GM18526 (cell line): ENCODE data around the gene ALOX15B.

ENCODE experiments used
- POLR2A ChIP-seq: IDR thresholded peaks from 3 replicates; pipeline ENCODE4 v1.6.1; 2011; ENCODE audit not compliant: insufficient read length; ENCODE audit errors: extremely low read depth

The ALOX15B gene

DNA sequence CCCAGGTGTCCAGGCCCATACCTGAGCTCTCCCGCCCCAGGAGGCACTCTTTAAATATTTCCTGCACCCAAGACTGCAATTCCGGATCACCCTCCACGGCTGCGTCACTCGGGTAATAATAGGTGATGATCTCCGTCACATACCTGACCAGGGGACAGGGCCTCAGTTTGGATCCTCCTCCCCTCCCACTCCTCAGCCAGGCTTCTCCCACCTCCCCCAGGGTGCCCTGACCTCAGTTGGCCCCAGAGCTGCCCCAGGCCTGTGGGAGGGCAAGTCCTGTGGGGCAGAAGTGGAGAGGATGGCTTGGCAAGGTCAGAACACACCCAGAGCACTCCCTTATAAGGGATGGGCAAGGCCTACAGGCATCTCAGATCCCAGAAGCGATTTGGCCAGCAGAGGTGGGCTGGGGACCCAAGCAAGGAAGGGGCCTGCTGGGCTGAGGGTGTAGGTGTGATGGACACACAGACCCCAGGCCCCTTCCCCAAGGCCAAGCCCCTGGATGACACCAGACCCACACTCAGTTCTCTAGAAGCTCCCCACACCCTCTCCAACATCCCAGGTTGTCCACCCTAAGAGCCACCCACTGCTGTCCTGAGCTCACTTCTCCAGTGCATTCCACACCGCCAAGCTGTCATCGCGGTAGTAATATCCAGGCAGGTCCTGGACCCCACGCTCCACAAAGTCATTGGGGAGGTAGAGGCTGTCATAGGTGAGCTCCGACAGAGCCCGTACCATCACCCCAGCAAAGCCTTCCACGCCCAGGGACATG is 36.9 kb downstream of the ALOX15B start:
- no peak for TF ChIP-seq POLR2A

DNA sequence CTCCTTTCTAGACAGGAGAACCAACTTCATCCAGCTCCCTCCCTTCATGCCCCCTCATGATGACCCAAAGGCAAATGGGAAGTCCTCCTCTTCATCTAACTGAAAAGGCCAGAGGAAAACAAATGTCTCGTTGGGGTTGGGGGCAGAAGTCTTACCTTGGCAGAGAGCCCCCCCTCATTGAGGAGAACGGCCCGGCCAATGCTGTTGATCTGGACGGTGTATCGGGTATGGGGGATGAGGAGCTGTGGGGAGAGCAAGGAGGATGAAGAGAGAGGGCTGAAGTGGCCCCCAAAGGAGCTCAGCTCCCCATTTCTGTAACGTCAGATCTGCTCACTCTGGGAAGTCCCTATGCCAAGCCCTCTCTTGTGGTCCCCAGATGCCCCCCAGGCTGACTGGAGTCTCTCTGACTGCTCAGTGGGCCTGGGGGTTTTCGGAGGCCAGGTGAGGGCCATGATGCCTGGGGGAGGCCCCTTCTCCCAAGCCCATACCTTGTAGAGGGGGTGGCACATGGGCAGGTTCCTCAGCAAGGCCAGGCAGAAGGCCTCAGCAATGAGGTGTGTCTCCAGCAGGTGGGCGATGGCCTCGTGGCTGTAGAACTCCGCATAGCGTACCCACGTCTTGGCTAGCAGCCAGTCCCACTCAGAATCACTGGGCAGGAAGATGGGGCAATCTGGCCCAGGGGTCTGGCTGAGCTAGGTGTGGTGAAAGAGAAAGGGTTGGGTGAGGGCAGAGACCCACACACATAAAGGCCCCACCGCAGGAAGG is 37.8 kb downstream of the ALOX15B start:
- no peak for TF ChIP-seq POLR2A

DNA sequence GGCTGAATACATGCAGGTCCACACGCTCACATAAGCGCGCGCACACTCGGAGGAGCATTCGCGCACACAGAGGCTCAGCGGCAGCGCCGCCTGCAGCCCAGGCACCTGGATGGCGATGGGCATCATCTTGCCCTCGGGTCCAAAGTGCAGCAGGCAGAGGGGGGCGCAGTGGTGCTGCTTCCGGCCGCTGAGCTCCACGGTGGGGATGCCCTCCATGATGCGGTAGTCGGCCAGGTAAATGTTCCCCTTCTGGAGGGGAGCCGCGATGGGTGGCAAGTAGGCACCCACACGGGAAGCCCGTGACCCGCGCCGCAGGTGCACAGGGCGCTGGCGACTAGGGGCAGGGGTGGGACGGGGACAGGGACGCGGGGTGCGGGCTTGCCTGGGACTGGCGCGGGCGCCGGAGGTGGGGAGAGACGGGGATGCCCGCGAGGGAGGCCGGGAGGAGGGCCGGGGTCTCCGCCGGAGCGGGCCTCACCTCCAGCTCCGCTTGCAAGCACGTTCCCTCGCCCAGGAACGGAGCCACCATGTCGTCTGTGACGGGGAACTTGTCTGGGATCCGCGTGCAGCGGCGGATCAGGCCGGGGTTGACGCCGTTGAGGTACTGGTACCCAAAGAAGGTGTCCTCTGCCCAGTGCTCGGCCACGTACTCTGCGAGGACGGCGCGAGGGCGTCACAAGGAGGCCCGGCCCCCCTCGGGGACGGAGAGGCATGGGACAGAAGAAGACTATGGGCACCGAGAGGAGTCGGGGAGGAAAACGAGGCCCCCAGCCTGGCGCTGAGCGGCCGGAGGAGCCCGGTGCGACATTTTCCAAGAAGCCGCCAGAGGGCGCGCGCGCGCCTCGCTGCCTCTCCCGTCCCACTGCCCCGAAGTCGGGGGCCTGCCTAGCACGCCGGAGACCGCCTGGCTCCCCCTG is 40.7 kb downstream of the ALOX15B start:
- no peak for TF ChIP-seq POLR2A

DNA sequence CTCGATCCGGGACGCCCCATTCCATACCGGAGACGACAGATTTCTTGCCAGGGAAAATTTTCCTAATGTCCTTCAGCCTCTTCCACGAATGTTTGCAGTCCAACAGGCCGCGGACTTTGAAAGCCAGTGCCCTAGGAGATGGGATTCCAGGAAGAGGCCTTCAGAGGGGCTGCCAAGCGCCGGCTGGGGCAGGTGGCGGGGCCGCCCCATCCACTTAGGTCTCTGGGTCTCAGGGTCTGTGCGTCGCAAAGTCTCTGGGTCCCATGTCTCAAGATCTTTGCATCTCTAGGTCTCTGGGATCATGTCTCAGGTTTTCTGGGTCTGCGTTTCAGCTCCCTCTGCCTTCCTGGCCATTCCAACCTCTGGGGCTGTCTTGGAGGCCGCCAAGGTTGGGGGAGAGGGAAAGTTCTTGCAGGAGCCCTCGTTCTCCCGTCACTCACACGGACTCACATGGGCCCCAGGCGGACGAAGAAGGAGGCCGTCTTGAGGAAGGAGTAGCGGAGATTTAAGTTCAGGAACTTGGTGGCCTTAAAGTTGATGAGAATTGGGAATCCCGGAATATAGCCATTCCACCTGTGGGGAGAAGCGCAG is 41.4 kb downstream of the ALOX15B start:
- no peak for TF ChIP-seq POLR2A

DNA sequence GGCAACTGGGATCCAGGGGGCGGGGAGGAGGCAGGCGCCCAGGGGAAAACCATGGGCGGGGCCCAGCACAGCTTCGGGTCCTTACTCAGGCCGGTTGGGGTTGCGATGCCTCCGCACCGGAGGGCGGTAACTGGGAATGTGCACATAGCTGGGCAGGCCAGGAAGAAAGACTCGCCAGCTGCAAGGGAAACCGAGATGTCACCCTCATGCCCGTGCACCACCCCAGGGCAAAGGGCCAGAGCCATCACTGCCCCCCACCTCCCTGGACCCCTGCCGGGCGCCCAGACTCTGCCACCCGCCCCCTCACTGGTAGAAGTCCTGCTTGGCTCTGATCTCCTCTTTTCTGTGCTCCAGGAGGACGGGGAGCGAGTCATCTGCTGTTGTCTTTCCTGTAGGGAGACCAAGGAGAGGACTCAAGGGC is 42.0 kb downstream of the ALOX15B start:
- no peak for TF ChIP-seq POLR2A

DNA sequence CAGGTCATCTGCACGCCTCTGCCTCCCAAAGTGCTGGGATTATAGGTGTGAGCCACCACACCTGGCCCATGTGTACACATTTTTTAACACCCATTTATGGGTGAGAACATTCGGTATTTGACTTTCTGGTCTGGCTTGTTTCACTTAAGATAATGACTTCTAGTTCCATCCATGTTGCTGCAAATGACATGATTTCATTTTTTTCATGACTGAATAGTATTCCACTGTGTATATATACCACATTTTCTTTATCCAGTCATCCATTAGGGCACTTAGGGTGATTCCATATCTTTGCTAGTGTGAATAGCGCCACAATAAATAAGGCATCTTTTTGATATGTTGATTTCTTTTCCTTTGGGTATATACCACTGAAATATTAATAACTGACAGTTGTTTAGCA is 43.0 kb downstream of the ALOX15B start:
- TF ChIP-seq POLR2A: no peak

DNA sequence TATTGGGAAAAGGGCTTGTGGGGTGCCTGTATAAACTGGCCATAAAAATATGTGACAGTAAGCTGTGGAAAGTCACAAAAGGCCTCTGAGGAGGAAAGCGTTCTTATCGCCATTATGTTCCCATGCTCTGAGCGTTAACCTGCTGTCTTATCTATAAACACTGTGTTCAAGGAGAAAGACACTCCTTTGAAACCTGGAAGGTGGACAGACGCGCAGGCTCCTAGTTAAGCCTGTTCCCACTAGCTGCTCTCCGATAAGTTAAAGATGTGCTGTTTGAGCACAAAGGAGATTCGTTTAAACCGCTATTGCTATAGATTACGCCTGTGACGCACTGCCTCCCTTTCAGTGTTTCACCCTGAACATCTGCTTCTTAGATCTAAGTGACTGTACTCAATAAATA is 43.4 kb downstream of the ALOX15B start:
- TF ChIP-seq POLR2A: no peak

DNA sequence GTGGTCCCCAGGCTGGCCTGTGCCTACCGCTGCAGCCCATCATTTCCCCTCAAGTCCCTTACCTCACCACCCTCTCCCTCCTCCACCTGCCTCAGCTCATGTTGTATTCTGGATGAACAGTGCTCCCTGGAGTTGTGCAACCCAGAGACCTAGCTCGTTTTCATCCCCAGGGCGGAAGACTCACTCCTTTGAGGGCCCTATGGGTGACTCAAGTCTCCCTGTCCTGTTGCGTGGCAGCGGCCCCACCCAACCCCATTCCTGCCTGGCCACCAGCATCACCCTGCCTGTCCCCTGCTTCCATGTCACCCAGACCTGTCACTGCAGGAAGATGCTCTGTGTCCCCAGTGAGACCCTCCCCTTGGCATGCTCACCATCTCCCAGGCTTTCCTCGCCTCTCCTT is 45.4 kb downstream of the ALOX15B start:
- TF ChIP-seq POLR2A: no peak

DNA sequence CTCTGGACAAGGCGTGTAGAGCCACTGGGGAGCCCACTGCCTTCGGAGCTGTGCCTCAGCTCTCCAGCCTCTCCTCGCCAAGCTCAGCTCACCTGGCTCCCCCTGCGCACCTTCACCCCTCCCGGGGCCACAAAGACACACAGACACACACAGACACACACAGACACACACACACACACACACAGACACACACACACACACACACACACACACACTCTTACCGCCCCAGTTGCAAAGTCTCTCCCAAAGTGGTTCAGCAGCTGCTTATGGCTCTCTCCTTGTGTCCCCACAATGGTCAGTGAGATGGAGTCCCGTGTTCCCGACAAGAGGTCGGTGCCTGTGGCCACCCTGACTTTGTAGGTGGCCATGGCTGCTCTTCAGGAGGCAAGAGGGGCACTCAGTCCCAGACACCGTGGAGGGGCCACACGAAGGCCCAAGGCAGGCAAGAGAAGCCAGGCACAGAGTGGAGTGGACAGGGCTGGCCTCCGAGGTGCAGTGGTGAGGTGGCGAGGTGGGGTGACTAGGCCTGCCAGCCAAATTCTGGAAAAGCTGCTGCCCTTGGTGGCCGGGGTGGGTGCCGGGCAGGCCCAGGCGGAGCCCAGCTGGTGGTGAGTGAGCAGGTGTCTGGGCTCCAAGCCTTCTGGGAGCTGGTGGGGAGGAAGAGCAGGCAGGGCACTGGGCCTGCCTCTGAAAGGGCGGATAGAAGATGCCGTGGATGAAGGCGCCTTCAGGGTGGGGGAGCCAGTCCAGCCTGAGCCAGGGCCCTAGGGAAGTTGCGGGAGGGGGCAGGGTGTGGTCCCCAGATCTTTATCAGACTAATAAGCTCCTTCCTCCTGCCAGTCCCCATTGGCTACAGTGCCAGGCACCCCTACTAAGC is 48.5 kb downstream of the ALOX15B start, which contains the start of gene ALOX12B:
ALOX12B (minus strand) TSS at position 642 of the 877 bp plus-strand sequence; CDS start at position 368, 274 bp downstream.
- TF ChIP-seq POLR2A: no peak

DNA sequence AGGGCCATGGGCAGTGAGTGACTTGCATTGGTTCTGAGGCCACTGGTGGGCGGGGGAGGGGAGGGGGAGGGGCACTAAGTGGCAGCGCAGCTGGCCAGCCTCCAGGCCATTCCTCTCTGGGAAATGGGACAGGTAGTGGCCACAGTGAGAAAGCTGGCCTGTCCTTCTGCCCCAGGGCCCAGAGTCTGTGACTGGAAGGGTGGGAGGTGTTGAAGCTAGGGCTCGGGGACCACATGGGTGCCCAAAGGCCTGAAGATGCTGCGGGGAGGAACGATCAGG is 49.0 kb downstream of the ALOX15B start:
- no peak for TF ChIP-seq POLR2A

DNA sequence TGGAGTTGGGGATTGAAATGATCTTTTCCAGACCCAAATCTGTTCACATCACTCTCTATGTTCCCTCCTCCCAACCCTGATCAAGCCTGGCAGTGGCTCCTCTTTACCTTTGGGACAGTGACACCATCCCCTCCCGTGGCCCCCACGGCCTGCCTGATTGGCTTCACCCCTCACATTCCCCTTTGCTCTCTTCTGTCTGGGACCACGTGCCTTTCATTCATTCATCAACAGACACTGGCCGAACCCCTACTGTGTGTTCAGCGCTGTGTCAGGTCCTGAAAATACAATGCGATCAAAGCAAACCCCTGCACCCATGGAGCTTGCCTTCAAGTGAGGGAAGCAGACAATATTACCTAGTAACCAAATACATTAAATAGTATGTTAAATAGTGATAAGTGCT is 50.9 kb downstream of the ALOX15B start:
- no peak for TF ChIP-seq POLR2A

DNA sequence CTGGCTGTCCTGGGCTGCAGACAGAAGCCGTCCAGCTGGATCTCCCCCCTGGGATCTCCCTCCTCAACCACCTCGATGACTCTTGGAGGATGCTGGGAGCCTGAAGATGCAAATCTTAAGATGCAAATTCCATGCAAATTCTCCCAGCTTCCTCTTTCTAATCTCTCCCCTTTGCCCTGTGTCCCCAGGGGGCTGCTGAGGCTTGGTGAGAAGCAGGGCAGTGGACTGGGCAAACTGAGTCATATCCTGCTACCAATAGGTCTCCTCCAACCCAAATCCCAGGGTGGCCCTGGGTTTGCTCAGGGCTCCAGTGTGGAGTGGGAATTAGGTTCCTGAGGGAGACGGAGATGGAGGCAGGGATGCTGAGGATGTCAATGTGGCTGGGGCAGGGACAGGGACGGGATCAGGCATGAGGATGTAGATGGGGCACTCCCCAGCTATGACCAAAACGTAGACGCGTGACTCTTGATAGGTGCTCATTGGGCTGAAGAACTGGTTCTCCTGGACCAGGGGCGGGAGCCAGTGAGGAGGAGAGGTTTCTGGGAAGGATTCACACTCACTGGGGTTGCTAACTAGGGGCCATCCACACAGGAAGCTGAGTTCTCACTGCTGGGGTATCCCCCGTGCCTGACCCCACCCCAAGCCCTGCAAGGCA is 52.3 kb downstream of the ALOX15B start:
- no peak for TF ChIP-seq POLR2A

DNA sequence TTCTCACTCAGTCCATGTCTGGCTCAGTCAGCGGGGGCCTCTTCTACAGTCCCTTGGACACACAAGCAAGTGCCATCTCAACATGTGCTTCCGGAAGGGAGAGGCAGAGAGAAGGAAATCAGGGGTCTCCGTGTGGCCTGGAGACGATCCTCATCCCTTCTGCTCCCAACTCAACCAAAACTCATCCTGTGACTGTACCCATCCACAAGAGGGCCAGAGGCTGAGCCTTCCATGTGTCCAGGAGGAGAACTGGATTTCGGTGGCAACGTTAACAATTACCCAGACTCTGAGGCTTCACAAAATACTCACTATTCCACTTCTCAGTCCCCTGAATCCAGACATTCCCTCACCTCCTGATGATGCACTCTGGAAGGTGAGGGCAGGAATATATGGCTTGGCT is 56.5 kb downstream of the ALOX15B start:
- no peak for TF ChIP-seq POLR2A

DNA sequence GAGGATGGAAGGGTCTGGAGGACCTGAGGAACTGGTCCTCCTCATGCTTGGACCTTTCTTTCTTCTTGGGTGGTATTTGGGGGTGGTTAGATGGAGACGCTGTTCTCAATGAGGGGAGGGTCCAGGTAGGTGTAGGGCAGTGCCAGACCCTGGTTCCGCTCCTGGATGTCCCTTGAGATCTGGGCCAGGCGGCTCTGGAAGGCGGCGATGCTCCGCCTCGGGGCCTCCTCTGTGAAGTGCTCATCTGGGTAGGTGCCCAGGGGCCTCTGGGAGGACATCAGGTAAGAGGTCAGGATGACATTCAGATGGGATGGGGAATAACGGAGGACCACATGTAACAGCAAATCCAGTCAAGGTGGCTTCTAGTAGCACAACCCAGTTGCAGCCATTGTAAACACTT is 57.7 kb downstream of the ALOX15B start:
- no peak for TF ChIP-seq POLR2A
